IPS-NIHi7 (cell line): ENCODE data around the gene CCDC186.

Experiments used
- DNase-seq: peaks from one replicate; pipeline ENCODE4 v3.0.0; 2012; ENCODE audit warnings: mixed read lengths; ENCODE audit errors: extremely low spot score

Gene CCDC186

GRCh38 chr10:114173921-114174694, at the start of gene CCDC186:
Gene CCDC186, minus strand, starts transcription at chr10:114174203. Its CDS starts 10,935 bp downstream, at chr10:114163268.
- DNase-seq, result peak; percentile 99

DNA sequence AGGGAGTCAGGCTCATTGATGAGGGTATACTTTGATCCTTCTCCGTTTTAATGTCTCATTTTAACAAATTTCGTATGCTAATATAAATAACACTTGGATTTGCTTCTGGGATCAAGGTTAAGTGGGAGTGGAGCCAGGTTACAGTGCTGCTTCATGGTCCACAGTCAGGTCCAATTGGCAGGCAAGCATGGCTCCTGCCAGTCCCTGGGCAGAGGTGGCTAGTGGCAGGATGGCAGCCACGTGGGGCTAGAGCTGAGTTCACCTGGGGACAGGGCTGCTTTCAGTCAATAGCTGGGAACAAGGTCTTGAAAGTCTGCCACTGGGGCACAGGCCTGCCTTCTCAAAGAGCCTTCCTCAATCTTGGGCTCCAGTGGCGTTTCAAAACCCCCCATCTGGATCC, 49.1 kb upstream of the CCDC186 start:
- DNase-seq, result no peak

DNA sequence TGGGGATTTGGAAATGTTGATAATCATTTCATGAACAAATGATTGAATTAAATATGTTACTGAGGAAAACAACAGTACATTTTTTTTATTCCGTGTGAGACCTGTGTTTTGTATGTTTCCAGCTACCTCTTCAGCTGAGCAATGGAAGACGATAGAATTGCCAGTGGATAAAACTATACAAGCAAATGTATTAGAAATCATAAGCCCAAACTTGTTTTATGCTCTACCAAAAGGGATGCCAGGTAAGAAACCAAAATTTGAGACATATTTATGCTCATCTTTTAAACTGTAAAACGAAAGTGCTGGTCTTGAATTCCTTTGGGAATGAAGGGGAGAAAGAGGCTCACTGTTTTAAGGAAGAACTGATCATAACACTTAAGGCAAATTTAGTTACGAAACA, 47.2 kb upstream of the CCDC186 start:
- DNase-seq, result no peak

DNA sequence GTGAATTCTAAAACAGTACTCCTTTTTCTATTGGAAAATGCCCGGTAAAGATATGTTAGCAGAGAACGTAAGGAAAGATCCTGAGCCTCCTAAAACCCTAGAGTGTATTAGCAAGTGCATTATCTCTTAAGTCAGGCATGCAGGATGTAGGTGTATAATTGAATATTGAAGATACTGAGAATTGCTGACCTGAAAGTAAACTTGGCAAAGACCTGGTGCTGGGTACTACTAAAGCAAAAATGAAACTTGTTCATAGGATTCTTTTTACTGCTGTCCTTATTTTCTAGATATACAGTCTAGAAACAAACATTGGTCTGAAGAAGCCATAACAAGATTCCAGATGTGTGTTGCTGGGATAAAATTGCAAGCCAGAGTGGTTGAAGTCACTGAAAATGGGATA, 46.3 kb upstream of the CCDC186 start:
- no peak for DNase-seq

- DNase-seq, result no peak
Measured at GRCh38 chr10:114215033-114215432, 41.0 kb upstream of the CCDC186 start.

DNA sequence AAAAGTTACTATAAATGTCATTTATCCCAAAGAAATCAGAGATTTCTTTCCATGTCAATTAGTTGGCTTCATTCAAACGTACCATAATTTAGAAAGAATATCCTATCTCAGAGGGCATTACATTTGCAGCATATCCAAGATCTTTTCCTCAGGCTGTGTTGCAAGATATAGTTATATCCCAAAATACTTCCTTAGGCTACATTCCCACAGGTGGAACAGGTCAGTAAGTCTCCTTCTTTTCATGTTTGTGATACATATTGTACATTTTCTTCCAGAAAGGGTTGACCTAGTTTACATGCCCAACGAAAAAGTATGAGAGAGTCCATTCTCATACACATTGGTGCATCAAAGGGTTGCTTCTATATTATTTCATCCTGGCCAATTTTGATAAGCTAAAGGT, 38.1 kb upstream of the CCDC186 start:
- no peak for DNase-seq

DNA sequence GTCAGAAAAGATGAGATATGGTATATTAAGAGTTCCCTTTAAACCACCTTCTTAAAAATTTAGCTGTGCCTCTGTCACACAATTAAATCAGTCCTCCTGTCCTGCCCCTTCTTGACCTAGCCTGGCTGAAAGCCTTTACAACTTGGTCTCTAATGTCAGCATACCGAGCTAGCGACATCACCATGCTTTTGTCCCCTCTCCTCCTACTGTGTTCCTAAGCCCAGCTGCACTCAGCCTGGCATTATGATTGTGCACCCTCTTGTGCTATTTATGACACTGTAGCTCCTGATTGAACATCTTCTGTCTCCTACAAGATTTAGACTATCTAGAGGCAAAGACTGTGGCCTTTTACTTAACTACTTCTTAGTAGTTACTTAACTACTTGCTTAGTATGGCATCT, 34.3 kb upstream of the CCDC186 start:
- DNase-seq, result peak; percentile 51

DNA sequence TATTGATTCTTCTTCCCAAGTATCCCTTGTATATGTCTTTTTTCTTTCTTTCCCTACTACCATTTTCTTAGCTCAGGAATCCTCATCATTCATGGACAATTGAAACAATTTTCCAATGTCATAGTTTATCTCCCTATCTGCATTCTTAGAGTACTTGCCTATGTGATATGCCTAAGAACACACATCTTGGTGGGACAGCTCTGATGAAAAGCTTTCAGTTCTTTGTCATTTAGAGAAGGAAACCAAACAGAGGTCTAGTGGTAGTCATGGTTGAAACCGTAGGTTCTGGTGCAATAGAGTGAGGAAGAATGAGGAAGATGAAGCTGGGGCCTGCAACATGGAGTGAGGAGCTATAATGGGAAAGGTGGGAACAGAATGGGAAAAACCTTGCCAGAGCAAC, 33.3 kb upstream of the CCDC186 start:
- DNase-seq, result no peak

GRCh38 chr10:114206902-114207301, 32.9 kb upstream of the CCDC186 start:
- DNase-seq, result no peak

- no peak for DNase-seq
Measured at GRCh38 chr10:114202812-114203211, 28.8 kb upstream of the CCDC186 start.

DNA sequence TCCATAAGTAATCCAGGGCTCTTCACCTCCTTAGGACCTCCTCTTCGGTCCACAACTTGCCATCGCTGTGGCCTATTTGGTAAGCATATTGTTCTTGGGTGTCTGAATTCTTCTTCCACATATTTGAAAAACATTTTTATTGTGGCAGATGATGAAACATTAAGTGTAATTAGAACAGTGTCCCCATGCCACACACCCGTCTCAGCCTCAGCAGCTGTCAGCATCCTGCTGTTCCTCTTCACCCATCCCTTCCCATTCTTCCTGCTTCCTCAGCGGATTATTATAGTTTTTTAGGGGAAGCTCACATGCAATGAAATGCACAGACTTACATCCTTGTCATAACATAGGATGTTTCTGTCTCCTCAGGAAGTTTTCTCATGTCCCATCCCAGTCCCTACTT, 25.2 kb upstream of the CCDC186 start:
- no peak for DNase-seq

DNA sequence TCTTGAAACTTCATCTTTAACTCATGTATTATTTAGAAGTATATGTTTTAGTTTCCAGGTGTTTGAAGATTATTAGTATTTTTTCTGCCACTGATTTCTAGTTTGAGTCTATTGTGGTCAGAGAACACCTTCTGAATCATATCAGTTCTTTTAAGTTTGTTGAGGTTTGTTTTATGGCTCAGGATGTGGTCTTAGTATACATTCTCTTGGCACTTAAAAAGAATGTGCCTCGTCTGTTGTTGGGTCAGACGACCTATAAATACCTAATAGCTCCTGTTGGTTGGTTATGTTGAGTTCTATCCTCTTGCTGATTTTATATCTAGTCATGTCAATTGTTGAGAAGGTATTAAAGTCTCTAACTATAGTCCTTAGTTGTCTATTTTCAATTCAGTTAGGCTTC, 21.1 kb upstream of the CCDC186 start:
- no peak for DNase-seq

DNA sequence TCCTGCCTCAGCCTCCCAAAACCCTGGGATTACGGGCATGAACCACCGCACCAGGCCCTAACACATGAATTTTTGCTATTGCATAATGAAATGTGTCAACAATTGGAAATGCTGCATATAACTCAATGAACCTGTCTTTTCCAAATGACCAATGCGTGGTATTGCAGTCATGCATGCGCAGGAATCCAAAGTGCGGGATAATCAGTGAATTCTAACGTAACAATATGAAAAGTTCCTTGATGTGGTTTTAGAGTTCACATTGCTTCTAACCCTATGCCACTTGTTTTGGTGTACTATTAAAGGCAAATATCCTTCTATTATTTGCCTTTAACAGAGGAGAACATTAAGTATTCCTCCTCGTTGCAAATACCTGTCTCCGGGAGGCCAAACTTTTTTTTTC, 15.7 kb upstream of the CCDC186 start:
- DNase-seq, result no peak

DNA sequence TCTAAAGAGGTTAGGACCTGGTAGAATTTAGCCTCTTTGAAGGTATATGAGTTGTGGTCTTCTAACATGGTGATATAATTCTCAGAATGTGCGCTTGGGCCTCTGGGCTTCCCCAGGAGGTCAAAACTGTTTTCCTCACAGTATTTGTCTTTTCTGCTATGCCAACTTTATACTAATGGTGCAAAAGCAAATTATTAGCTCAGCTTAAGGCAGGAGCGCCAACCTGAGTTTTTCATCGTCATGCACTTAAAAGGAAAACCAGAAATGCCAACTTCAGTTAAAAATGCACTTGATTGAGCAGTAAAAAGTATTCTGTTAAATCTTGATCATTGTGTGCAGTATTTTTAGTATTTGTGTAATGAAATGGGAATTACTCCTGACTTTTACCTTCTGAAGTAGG, 14.9 kb upstream of the CCDC186 start:
- DNase-seq, result no peak

DNA sequence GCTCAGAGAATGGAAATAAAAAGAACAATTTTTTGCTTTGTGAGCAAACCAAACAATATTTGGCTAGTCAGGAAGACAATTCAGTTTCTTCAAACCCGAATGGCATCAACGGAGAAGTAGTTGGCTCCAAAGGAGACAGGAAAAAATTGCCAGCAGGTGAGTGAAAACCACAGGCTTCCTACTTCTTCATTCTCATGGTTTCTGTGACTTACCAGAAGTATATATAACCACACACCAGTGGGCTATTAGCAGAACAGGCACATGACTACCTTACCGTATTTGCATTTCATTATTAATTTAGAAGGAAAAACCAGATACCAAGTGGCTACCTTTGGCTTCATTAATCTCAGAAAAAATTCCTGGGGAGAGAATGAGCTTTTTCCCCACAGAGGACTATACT, 14.0 kb upstream of the CCDC186 start:
- no peak for DNase-seq

DNA sequence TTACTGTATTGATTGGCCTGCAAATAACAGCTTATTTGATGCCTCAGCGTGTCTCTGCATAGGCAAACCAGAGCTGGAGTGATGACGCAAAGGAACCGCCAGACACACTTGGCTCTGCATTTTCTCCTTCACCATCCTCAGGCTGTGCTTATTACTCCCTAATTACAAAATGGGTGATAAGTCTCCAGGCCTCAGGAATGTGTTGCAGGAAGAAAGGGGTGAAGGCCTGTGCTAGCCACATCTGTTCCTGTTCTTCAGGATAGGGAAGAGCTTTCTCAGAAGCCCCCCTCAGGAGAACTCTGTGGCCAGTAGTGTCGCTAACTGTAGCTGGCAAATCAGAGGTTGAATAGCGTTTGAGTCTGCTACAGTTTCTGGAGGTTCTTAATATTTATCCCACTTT, 10.3 kb upstream of the CCDC186 start:
- DNase-seq, result no peak

GRCh38 chr10:114183563-114183962, 9.6 kb upstream of the CCDC186 start:
- no peak for DNase-seq

- no peak for DNase-seq
Measured at GRCh38 chr10:114181971-114182370, 8.0 kb upstream of the CCDC186 start.

- DNase-seq, result no peak
Measured at GRCh38 chr10:114180937-114181336, 6.9 kb upstream of the CCDC186 start.

DNA sequence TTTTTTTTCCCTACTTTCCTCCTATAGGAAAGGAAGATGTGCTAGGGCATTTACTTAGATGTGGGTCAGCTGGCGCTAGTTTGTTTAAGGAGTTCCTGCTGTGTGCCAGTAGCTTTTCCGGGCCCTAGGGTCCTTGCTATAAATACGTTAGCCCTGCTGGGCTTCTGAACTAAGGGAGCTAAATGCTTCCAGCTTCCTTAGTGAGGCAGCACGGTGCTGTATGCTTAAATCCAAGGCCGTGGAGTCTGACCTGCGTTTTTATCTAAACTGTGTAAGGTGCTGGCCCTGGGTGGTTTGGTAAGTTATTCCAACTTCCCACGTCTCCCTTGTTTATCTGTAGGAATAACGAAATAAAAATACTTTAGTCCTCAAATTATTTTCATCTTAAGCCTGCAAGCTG, 5.7 kb upstream of the CCDC186 start:
- no peak for DNase-seq

- DNase-seq, result peak; percentile 27
Measured at GRCh38 chr10:114179148-114179547, 5.1 kb upstream of the CCDC186 start, which contains the start of gene TDRD1. Gene TDRD1, plus strand, starts transcription at chr10:114179353. Its CDS starts 8,479 bp downstream, at chr10:114187832.

DNA sequence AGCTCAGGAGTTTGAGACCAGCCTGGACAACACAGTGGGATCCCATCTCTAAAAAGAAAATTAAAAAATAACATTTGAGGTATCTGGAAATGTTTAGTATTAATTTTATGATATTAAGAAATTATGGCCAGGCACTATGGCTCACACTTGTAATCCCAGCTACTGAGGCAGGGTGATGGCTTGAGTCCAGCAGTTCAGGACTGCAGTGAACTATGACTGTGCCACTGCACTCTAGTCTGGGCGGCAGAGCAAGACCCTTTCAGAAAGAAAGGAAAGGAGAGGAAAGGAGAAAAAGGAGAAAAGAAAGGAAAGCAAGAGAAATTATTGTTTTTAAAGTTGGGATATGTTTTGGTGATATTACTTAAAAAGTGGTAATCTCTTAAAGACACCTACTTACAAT, 2.5 kb upstream of the CCDC186 start:
- DNase-seq, result no peak

DNA sequence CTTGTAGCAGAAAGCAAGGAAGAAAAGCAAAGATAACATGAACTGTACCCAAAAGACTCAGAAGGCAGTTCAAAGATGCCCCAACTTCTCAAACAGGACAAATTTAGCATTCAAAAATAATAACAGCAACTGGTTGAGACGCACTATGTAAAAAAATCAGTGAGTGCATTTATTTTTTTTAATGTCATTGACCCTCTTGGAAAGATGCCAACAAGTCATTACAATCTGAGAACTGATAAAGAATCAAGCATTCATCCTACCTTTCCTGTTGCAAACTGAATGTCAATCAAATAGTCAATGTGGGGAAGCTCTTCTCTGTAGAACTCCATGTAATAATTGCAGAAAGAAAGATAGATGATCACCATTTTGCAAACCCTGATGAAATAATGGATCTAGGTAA, 1.7 kb upstream of the CCDC186 start:
- no peak for DNase-seq

DNA sequence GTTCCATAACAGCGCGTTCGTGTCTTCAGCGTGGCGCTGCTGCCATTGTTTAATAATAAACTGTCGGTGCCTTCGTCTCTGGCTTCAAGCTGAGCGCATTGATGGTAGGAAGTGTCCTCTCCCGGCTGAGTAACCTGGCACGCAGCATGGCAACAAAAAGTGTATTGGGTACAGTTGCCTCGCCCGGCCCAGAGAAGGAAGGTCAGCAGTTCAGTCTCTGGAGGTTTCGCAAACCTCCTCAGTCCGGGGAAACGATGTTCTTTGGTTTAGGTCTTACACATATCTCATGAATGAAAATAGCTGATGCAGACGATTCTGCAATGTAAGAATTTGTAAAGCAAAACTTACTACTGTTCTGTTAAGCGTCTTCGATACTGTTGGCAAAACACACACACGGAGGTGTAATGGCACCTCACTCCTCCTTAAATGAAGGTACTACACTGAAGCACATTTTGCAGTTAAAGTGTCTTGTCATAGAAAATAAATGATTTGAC, 739 bp upstream of the CCDC186 start:
- peak; percentile 20 for DNase-seq
